Erythroblast (primary cell): Measurements from ENCODE around the gene PCYT2.

Source experiments
- GATA1 ChIP-seq: IDR thresholded peaks from 2 replicates; pipeline ENCODE4 v1.6.1; 2011; ENCODE audit warnings: low read depth, mild to moderate bottlenecking, control low read depth, low read length, moderate library complexity
- POLR2A ChIP-seq: IDR thresholded peaks from 2 replicates; pipeline ENCODE4 v1.6.1; 2011; ENCODE audit warnings: mild to moderate bottlenecking, low read length

DNA sequence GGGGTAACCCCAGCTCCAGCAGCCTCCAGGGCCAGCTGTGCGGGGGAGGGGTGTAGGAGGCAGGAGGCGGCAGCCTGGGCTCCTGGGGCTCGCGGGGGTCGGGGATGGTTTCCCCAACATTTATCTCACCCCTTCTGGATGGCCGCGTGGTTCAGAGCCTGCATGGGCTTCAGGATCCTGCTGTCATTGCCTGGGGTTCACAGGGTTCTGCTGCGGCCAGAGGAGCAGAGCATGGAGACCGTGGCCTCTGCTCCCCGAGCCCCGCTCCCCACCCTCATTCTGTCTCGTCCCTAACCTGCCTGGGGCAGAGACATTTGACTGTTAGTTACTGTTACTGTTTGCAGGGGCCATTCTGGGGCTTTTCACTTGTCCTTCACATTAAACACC, 31.0 kb upstream of the PCYT2 start:
- TF ChIP-seq POLR2A (no peak), GATA1 (no peak)
